Measurements from ENCODE around the gene RBFOX2.
"Not testable (repeated sequence)": the region's sequence is repeated elsewhere in the genome, so short reads cannot be mapped to it uniquely, and the experiment has no call there.

RBFOX2 gene, protein sequence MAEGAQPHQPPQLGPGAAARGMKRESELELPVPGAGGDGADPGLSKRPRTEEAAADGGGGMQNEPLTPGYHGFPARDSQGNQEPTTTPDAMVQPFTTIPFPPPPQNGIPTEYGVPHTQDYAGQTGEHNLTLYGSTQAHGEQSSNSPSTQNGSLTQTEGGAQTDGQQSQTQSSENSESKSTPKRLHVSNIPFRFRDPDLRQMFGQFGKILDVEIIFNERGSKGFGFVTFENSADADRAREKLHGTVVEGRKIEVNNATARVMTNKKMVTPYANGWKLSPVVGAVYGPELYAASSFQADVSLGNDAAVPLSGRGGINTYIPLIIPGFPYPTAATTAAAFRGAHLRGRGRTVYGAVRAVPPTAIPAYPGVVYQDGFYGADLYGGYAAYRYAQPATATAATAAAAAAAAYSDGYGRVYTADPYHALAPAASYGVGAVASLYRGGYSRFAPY

GRCh38 chr22:36028646-36029405 is at the start of gene RBFOX2:
RBFOX2 (minus strand) TSS chr22:36028824; CDS start chr22:36028425, 399 bp downstream.
- peak within 1 kb of the TSS; percentile 75 for H3K4me3 ChIP-seq (ENCODE audit: low read length)
- peak; percentile 97 for DNase-seq (ENCODE audit: low read depth)
- TF ChIP-seq, protein P1, sequence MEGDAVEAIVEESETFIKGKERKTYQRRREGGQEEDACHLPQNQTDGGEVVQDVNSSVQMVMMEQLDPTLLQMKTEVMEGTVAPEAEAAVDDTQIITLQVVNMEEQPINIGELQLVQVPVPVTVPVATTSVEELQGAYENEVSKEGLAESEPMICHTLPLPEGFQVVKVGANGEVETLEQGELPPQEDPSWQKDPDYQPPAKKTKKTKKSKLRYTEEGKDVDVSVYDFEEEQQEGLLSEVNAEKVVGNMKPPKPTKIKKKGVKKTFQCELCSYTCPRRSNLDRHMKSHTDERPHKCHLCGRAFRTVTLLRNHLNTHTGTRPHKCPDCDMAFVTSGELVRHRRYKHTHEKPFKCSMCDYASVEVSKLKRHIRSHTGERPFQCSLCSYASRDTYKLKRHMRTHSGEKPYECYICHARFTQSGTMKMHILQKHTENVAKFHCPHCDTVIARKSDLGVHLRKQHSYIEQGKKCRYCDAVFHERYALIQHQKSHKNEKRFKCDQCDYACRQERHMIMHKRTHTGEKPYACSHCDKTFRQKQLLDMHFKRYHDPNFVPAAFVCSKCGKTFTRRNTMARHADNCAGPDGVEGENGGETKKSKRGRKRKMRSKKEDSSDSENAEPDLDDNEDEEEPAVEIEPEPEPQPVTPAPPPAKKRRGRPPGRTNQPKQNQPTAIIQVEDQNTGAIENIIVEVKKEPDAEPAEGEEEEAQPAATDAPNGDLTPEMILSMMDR (conservative IDR thresholded peaks at IDR 0.05; ENCODE audit: low read length), result no peak

DNA sequence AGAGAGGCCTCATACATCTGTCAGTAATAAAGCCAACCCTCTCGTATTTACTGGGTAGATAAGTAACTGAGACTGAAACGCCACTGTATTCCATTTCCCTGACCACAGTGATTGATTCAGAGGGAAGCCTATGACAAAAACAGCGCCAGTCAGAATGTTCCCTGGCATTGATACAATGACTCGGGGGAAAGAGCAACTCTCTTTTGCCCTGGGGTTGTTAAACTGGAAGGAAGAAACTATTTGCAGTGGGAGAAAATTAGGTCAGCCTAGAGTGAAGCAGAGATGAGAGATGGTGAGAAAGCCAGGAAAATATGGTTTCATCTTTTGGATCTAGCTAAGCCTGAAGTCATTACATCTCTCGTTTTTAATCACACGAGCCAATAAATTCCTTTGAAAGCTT is 48.6 kb upstream of the RBFOX2 start:
- DNase-seq (ENCODE audit: low read depth), result peak; percentile 58
- TF ChIP-seq, protein P1 (conservative IDR thresholded peaks at IDR 0.05; ENCODE audit: low read length), result no peak
- no peak overlapping the region for H3K4me3 ChIP-seq (ENCODE audit: low read length)

- no peak overlapping the region for H3K4me3 ChIP-seq (ENCODE audit: low read length)
- TF ChIP-seq, protein P1 (conservative IDR thresholded peaks at IDR 0.05; ENCODE audit: low read length), result no peak
Observed at GRCh38 chr22:36075724-36076123, 47.1 kb upstream of the RBFOX2 start.

GRCh38 chr22:36075230-36075629 is 46.6 kb upstream of the RBFOX2 start:
- DNase-seq (ENCODE audit: low read depth), result no peak
- TF ChIP-seq, protein P1 (conservative IDR thresholded peaks at IDR 0.05; ENCODE audit: low read length), result no peak
- no peak overlapping the region for H3K4me3 ChIP-seq (ENCODE audit: low read length)

More at GRCh38 chr22:36075724-36076123, 47.1 kb upstream of the RBFOX2 start:
- DNase-seq (ENCODE audit: low read depth), result no peak

GRCh38 chr22:36073476-36073875 is 44.9 kb upstream of the RBFOX2 start:
- H3K4me3 ChIP-seq (ENCODE audit: low read length), result no peak overlapping the region
- TF ChIP-seq, protein P1 (conservative IDR thresholded peaks at IDR 0.05; ENCODE audit: low read length), result no peak
- peak; percentile 44 for DNase-seq (ENCODE audit: low read depth)

- H3K4me3 ChIP-seq (ENCODE audit: low read length); DNase-seq (ENCODE audit: low read depth): not testable (repeated sequence)
Observed at GRCh38 chr22:36070645-36071044, 42.0 kb upstream of the RBFOX2 start.

DNA sequence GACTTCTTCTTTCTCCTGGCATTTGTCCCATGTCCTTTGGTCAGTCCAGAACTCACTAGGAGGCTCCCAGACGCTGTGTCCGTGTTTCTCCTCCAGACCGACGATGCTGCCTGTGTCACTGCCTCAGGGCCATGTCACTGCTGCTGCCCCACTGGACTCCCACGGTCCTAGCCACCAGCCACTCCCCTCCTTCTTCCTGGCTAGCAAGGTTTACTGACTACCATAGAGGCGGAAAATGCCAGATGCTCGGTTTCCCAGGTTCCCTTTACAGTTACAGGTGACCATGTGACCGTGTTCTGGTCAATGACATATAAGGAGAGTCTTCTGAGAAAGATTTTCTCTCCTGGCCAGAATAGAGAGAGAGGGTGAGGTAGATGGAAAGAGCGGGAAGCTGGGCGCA is 40.7 kb upstream of the RBFOX2 start:
- TF ChIP-seq, protein P1 (conservative IDR thresholded peaks at IDR 0.05; ENCODE audit: low read length), result no peak
- no peak for DNase-seq (ENCODE audit: low read depth)
- H3K4me3 ChIP-seq (ENCODE audit: low read length), result no peak overlapping the region
